HL-60 (cell line): ENCODE measurements around the gene MTMR3.
"Not testable (repeated sequence)": the region's sequence is repeated elsewhere in the genome, so short reads cannot be mapped to it uniquely, and the experiment has no call there.

ENCODE experiments used
- CTCF ChIP-seq: IDR thresholded peaks from one replicate; pipeline ENCODE4 v1.5.1; 2011; ENCODE audit warnings: low read length, control low read depth, inconsistent platforms; ENCODE audit not compliant: insufficient read depth
- POLR2AphosphoS5 ChIP-seq: IDR thresholded peaks from 2 replicates; pipeline ENCODE4 v1.6.1; 2012; ENCODE audit warnings: low read depth
- REST ChIP-seq: IDR thresholded peaks from 2 replicates; pipeline ENCODE4 v1.6.1; 2012; ENCODE audit warnings: low read depth; ENCODE audit not compliant: insufficient replicate concordance
- SPI1 ChIP-seq: IDR thresholded peaks from 2 replicates; pipeline ENCODE4 v1.6.1; 2012; ENCODE audit warnings: low read depth, mild to moderate bottlenecking, borderline replicate concordance

GRCh38 chr22:30061094-30061493 lies 178.1 kb downstream of the MTMR3 start:
- not testable (repeated sequence) for TF ChIP-seq CTCF, POLR2AphosphoS5, SPI1, REST
